PC-3 (cell line): Measurements from ENCODE around the gene RFWD3.

Experiments
- CTCF ChIP-seq: fragments of 300-600 bp; sonication (generic); conservative IDR thresholded peaks from 2 replicates; pipeline ENCODE4 v1.5.1; 2017; ENCODE audit warnings: antibody characterized with exemption, low read depth, mild to moderate bottlenecking, low read length
- EZH2phosphoT487 ChIP-seq: fragments of 300-600 bp; sonication (generic); IDR thresholded peaks from 2 replicates; pipeline ENCODE4 v1.6.1; 2018; ENCODE audit warnings: mild to moderate bottlenecking, antibody characterized with exemption, low read length, borderline replicate concordance

GRCh38 chr16:74607310-74607961, 59.2 kb downstream of the RFWD3 start:
- TF ChIP-seq CTCF (no peak), EZH2phosphoT487 (no peak)
